D341Med (cell line): ENCODE results near the gene BAAT.

Source experiments
- DNase-seq: peaks from one replicate; pipeline ENCODE4 v3.0.0; 2012; ENCODE audit warnings: low spot score

The BAAT gene

GRCh38 chr9:101315112-101315450 is 69.7 kb downstream of the BAAT start:
- no peak for DNase-seq

DNA sequence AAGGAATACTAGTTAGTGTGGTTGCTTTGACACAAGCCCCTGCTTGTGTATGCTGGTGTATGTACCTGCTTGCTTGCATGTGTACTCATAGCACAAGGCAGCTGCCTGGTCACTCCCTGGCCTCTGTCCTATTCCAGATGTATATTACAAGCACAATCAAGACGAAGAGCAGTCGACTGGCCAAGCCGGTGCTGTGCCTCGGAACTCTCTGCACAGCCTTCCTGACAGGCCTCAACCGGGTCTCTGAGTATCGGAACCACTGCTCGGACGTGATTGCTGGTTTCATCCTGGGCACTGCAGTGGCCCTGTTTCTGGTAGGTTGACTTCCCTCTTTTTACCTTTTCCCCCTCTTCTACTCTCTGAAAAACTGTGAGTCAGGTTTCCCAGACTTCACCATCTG is 72.1 kb downstream of the BAAT start:
- DNase-seq, result no peak

DNA sequence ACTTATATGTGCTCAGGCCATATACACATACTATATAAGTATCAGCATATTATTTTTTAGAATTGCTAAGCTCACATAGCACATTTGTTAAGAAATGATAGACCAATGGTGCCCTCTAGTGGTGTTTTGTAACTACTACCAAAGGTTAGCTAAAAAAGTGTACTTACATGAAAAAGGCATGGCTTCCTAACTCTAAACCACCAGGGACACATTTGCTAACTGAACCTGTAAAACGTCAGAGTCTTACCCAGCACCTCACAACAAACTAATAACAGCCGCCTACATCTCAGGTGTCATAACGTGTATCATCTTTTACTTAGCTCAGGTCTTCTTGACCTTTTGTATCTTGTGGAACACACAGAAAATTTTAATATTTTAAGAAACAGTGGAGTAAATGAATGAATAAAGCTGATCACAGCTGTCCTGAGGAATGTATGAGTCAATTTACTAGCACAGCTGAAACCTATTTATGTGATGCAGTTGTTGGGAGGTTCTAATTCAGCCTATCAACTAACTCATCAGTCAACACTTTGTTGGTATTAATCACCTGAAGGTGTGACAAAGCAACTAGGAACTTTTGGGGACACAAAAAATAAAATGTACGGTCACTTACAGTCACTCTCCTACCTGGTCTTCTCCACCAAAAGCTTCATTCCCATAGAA is 72.9 kb downstream of the BAAT start:
- DNase-seq, result peak; percentile 35

DNA sequence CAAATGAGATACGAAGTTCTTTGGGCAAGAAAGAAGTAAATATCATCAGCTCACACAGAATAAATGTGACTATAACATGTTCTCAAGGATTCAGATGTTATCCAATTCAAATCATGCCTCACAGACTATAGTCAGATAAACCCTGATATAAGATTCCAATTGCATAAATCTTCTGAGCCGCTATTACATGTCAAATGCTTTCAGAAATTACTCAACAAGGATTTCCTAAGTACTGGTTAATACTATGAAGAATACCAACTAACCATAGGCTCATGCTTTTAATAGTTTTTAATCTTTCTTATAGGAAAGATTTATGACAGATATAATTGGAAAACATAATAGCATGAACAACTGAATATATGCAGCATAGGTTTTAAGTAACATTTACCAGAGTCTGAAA is 73.6 kb downstream of the BAAT start:
- no peak for DNase-seq
